SU-DHL-6 (cell line): ENCODE results near the gene ZNF23.
A peak's percentile ranks its signal among the peaks of the same experiment; 100 is the strongest.
"Not testable (repeated sequence)": the region's sequence is repeated elsewhere in the genome, so short reads cannot be mapped to it uniquely, and the experiment has no call there.

Source experiments
- H2AFZ ChIP-seq: fragments of 200-600 bp; sonication (generic); 2 replicates; pipeline ENCODE4 v1.6.1; 2014; ENCODE audit warnings: low read depth, mild to moderate bottlenecking, moderate library complexity, mixed read lengths, antibody characterized with exemption, low read length; ENCODE audit not compliant: severe bottlenecking
- H3F3A ChIP-seq: fragments of 200-600 bp; shearing (Covaris generic); 2 replicates; pipeline ENCODE4 v1.6.0; 2016; ENCODE audit warnings: antibody characterized with exemption, mild to moderate bottlenecking; ENCODE audit not compliant: insufficient read depth
- H3K27ac ChIP-seq: fragments of 200-600 bp; sonication (generic); 2 replicates; pipeline ENCODE4 v1.5.1; 2016; ENCODE audit warnings: low read depth, mild to moderate bottlenecking, low read length, moderate library complexity, mixed read lengths
- H3K27me3 ChIP-seq: fragments of 200-600 bp; sonication (generic), shearing (Covaris generic); 2 replicates; pipeline ENCODE4 v1.6.0; 2014; ENCODE audit warnings: mild to moderate bottlenecking, low read length
- H3K36me3 ChIP-seq: fragments of 200-600 bp; sonication (generic); 2 replicates; pipeline ENCODE4 v1.6.1; 2014; ENCODE audit warnings: mild to moderate bottlenecking, low read length, mixed read lengths
- H3K4me2 ChIP-seq: fragments of 300-600, 200-600 bp; shearing (Covaris generic), sonication (generic); 2 replicates; pipeline ENCODE4 v1.6.0; 2014; ENCODE audit warnings: low read length, low read depth, mild to moderate bottlenecking; ENCODE audit not compliant: poor library complexity, severe bottlenecking
- H3K4me3 ChIP-seq: fragments of 200-600 bp; sonication (generic); 2 replicates; pipeline ENCODE4 v1.5.1; 2014; ENCODE audit warnings: antibody characterized with exemption, low read length, mild to moderate bottlenecking, mixed read lengths; ENCODE audit not compliant: insufficient read depth, poor library complexity, severe bottlenecking
- H3K79me2 ChIP-seq: fragments of 200-600 bp; sonication (generic); 2 replicates; pipeline ENCODE4 v1.6.1; 2014; ENCODE audit warnings: mild to moderate bottlenecking, low read length, moderate library complexity; ENCODE audit not compliant: insufficient read depth
- H3K9ac ChIP-seq: fragments of 200-600 bp; sonication (generic); 2 replicates; pipeline ENCODE4 v1.7.0; 2014; ENCODE audit warnings: mild to moderate bottlenecking, low read length
- H3K9me2 ChIP-seq: fragments of 200-600 bp; sonication (generic); replicated peaks from 2 replicates; pipeline ENCODE4 v1.6.1; 2014; ENCODE audit warnings: low read length; ENCODE audit not compliant: insufficient read depth
- H3K9me3 ChIP-seq: fragments of 200-600 bp; sonication (generic); 2 replicates; pipeline ENCODE4 v1.6.1; 2014; ENCODE audit warnings: low read length, mixed read lengths; ENCODE audit not compliant: insufficient read depth
- H4K20me1 ChIP-seq: fragments of 200-600 bp; sonication (generic); 2 replicates; pipeline ENCODE4 v1.6.1; 2014; ENCODE audit warnings: low read depth, mild to moderate bottlenecking, antibody characterized with exemption, low read length, moderate library complexity, mixed read lengths
- CTCF ChIP-seq: fragments of 200-600 bp; sonication (generic); IDR thresholded peaks from one replicate; pipeline ENCODE4 v1.5.1; 2017; ENCODE audit warnings: antibody characterized with exemption, mild to moderate bottlenecking, low read length, moderate library complexity; ENCODE audit not compliant: insufficient read depth, poor library complexity, severe bottlenecking
- EZH2phosphoT487 ChIP-seq: fragments of 200-600 bp; sonication (generic), shearing (Covaris generic); conservative IDR thresholded peaks from 2 replicates; pipeline ENCODE4 v1.6.1; 2018; ENCODE audit warnings: mild to moderate bottlenecking, antibody characterized with exemption, low read length, moderate library complexity, mixed read lengths

ZNF23 gene

GRCh38 chr16:71461686-71462648 is at the start of gene ZNF23:
TSS of gene ZNF23 (minus strand) at chr16:71462247. CDS start at chr16:71456796, 5,451 bp downstream.
- TF ChIP-seq EZH2phosphoT487: no peak
- TF ChIP-seq CTCF: peak; percentile 26
- Histone ChIP-seq H3K4me3 (peak within 1 kb of the TSS; percentile 78), H2AFZ (peak within 1 kb of the TSS; percentile 98), H3K9me3 (no peaks in the 10 kb centered on the region), H3K9ac (peak within 1 kb of the TSS; percentile 88), H4K20me1 (no peaks in the 10 kb centered on the region), H3K79me2 (peaks cover 24% of the 10 kb centered on the region), H3F3A (no peaks in the 10 kb centered on the region), H3K9me2 (no peaks in the 10 kb centered on the region), H3K27me3 (no peaks in the 10 kb centered on the region), H3K27ac (no peak within 1 kb of the TSS), H3K4me2 (peak within 1 kb of the TSS; percentile 69), H3K36me3 (no peaks in the 10 kb centered on the region)

- H2AFZ ChIP-seq: no peak overlapping the region
- H3K9me2 ChIP-seq: no peaks in the 10 kb centered on the region
- no peaks in the 10 kb centered on the region for H3F3A ChIP-seq
- no peak overlapping the region for H3K4me2 ChIP-seq
- TF ChIP-seq CTCF: no peak
- no peaks in the 10 kb centered on the region for H3K9me3 ChIP-seq
- no peak overlapping the region for H3K27ac ChIP-seq
- no peaks in the 10 kb centered on the region for H3K27me3 ChIP-seq
- no peak overlapping the region for H3K4me3 ChIP-seq
- no peak overlapping the region for H3K9ac ChIP-seq
- no peaks in the 10 kb centered on the region for H3K79me2 ChIP-seq
- no peaks in the 10 kb centered on the region for H4K20me1 ChIP-seq
- H3K36me3 ChIP-seq: no peaks in the 10 kb centered on the region
These were observed 45.0 kb upstream of the ZNF23 start for GRCh38 chr16:71507061-71507460.

- no peaks in the 10 kb centered on the region for H3K27me3 ChIP-seq
- no peaks in the 10 kb centered on the region for H4K20me1 ChIP-seq
- no peaks in the 10 kb centered on the region for H3K9me3 ChIP-seq
- no peaks in the 10 kb centered on the region for H3K36me3 ChIP-seq
- no peaks in the 10 kb centered on the region for H3K79me2 ChIP-seq
- H3K4me2 ChIP-seq: no peak overlapping the region
- no peak overlapping the region for H3K4me3 ChIP-seq
- H2AFZ ChIP-seq: no peak overlapping the region
- H3K9me2 ChIP-seq: no peaks in the 10 kb centered on the region
- H3K9ac ChIP-seq: no peak overlapping the region
- H3K27ac ChIP-seq: no peak overlapping the region
- H3F3A ChIP-seq: no peaks in the 10 kb centered on the region
- no peak for TF ChIP-seq CTCF
- no peak for TF ChIP-seq EZH2phosphoT487
These were observed 42.9 kb upstream of the ZNF23 start for GRCh38 chr16:71504901-71505300.

GRCh38 chr16:71504051-71504450 is 42.0 kb upstream of the ZNF23 start:
- not testable (repeated sequence) for H3K9me2 ChIP-seq, H3F3A ChIP-seq, H4K20me1 ChIP-seq, H3K4me3 ChIP-seq, H3K27me3 ChIP-seq, H3K9me3 ChIP-seq, H3K9ac ChIP-seq, H3K79me2 ChIP-seq, H3K27ac ChIP-seq, H3K4me2 ChIP-seq, H2AFZ ChIP-seq, H3K36me3 ChIP-seq
